Stimulated activated effector memory CD8-positive, alpha-beta T cell treated with anti-CD3 and anti-CD28 coated beads, Interleukin-12 subunit alpha, Interleukin-12 subunit beta, amount 100 ng/mL, for 72 hours (primary cell): ENCODE results near the gene ALOX15.
A peak's percentile ranks its signal among the peaks of the same experiment; 100 is the strongest.

Source experiments
- ATAC-seq: fragments of 150-1000 bp; cut with Tn5 transposase; 2 replicates; pipeline ENCODE4 v1.10.0; 2021
- DNase-seq, 2 donors: peaks; one replicate each; pipeline ENCODE4 v3.0.0; 2021 to 2022; ENCODE audit warnings: low spot score in 2 of 2
- H3K27ac Mint-ChIP-seq: one replicate; pipeline ENCODE4 v1.8.0; 2022; ENCODE audit warnings: mild to moderate bottlenecking, mixed read lengths
- H3K36me3 Mint-ChIP-seq: one replicate; pipeline ENCODE4 v1.8.0; 2022; ENCODE audit warnings: mild to moderate bottlenecking, mixed read lengths
- H3K4me1 Mint-ChIP-seq: one replicate; pipeline ENCODE4 v1.8.0; 2022; ENCODE audit warnings: mixed read lengths
- H3K4me3 Mint-ChIP-seq: one replicate; pipeline ENCODE4 v1.8.0; 2022; ENCODE audit warnings: mild to moderate bottlenecking, mixed read lengths
- H3K9me3 Mint-ChIP-seq: one replicate; pipeline ENCODE4 v1.8.0; 2022; ENCODE audit warnings: mixed read lengths

The ALOX15 gene

DNA sequence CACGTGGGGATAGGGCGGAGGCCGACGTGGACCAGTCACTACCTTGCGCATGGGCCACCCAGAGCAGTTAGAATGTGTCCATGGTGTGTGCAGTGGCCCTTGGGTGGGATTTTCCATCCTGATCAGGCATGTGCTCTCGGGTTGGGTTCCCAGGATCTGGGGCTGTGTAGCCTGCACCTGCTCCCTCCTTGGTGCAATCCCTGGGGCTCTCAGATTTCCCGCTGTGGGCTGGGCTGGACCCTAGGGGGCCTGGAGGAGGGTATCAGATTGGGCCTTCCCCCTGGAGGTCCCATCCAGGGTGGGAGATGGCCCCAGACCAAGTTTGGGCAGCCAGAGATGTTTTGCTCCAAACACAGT lies 55.9 kb downstream of the ALOX15 start:
- no peak for ATAC-seq
- Mint-ChIP-seq H3K4me3 (peak overlapping the region; percentile 39), H3K4me1 (peaks cover 5% of the 10 kb centered on the region), H3K36me3 (no peaks in the 10 kb centered on the region), H3K9me3 (no peaks in the 10 kb centered on the region), H3K27ac (no peak overlapping the region)
- no peak for DNase-seq

GRCh38 chr17:4584917-4585637 lies 56.4 kb downstream of the ALOX15 start:
- DNase-seq = no peak
- Mint-ChIP-seq H3K4me3 (peak overlapping the region; percentile 39), H3K27ac (no peak overlapping the region), H3K9me3 (no peaks in the 10 kb centered on the region), H3K36me3 (no peaks in the 10 kb centered on the region), H3K4me1 (peaks cover 5% of the 10 kb centered on the region)
- ATAC-seq = no peak

GRCh38 chr17:4584101-4584916 lies 57.2 kb downstream of the ALOX15 start, which contains the start of gene SMTNL2:
TSS of gene SMTNL2 (plus strand) at chr17:4584529. CDS start at chr17:4584606, 77 bp downstream.
- Mint-ChIP-seq H3K4me1 (peaks cover 5% of the 10 kb centered on the region), H3K4me3 (peak within 1 kb of the TSS; percentile 54), H3K36me3 (no peaks in the 10 kb centered on the region), H3K27ac (no peak within 1 kb of the TSS), H3K9me3 (no peaks in the 10 kb centered on the region)
- ATAC-seq = peak; percentile 43
- DNase-seq = no peak

GRCh38 chr17:4583782-4584100 lies 57.7 kb downstream of the ALOX15 start:
- Mint-ChIP-seq H3K36me3 (no peaks in the 10 kb centered on the region), H3K4me3 (peak overlapping the region; percentile 54), H3K27ac (no peak overlapping the region), H3K4me1 (peaks cover 5% of the 10 kb centered on the region), H3K9me3 (no peaks in the 10 kb centered on the region)
- ATAC-seq = peak; percentile 27
- DNase-seq = no peak

- H3K27ac Mint-ChIP-seq = no peak overlapping the region
- ATAC-seq = no peak
- H3K4me3 Mint-ChIP-seq = peak overlapping the region; percentile 54
- H3K4me1 Mint-ChIP-seq = peaks cover 5% of the 10 kb centered on the region
- DNase-seq = no peak
- no peaks in the 10 kb centered on the region for H3K9me3 Mint-ChIP-seq
- H3K36me3 Mint-ChIP-seq = no peaks in the 10 kb centered on the region
Observed at GRCh38 chr17:4583206-4583605, 58.3 kb downstream of the ALOX15 start.

GRCh38 chr17:4582691-4583090 lies 58.8 kb downstream of the ALOX15 start:
- H3K4me3 Mint-ChIP-seq = no peak overlapping the region
- peaks cover 5% of the 10 kb centered on the region for H3K4me1 Mint-ChIP-seq
- no peak for DNase-seq
- no peaks in the 10 kb centered on the region for H3K36me3 Mint-ChIP-seq
- no peaks in the 10 kb centered on the region for H3K9me3 Mint-ChIP-seq
- no peak for ATAC-seq
- no peak overlapping the region for H3K27ac Mint-ChIP-seq

DNA sequence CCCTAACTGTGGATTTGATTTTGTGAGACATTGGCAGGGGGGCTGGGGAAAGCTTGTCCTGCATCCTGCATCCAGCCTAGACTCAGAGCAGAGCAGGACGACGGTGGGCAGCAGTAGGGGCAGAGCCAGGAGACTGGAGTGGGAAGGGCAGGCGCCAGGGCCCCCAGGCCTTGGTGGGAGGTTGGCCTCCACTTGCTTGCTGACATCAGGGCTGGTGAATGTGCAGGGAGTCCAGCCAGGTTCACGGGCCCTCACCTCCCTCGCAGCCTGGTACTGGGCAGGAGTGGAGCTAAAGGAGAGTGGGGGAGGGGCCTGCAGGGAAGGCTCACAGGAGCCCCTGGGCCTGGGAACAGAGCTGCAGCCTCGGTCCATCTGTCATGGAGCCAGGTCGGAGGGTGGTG lies 59.4 kb downstream of the ALOX15 start:
- Mint-ChIP-seq H3K9me3 (no peaks in the 10 kb centered on the region), H3K4me1 (peaks cover 5% of the 10 kb centered on the region), H3K36me3 (no peaks in the 10 kb centered on the region), H3K4me3 (no peak overlapping the region), H3K27ac (no peak overlapping the region)
- ATAC-seq (no peak), DNase-seq (no peak)
